Osteocyte (in vitro differentiated cells): Measurements from ENCODE around the gene PDE4D. TPM values are rescaled to one million over a fixed set of nuclear protein-coding genes. Genes with fewer than 3 reads are reported as not detected.
"Not testable (repeated sequence)": the region's sequence is repeated elsewhere in the genome, so short reads cannot be mapped to it uniquely, and the experiment has no call there.

Source experiments
- DNase-seq: peaks from one replicate; pipeline ENCODE4 v3.0.0; 2021; ENCODE audit warnings: mixed read lengths; ENCODE audit not compliant: unreplicated experiment; ENCODE audit errors: extremely low spot score
- H3K27ac Mint-ChIP-seq: one replicate; pipeline ENCODE4 v1.8.0; 2021; ENCODE audit warnings: mild to moderate bottlenecking, mixed read lengths; ENCODE audit not compliant: unreplicated experiment
- H3K27me3 Mint-ChIP-seq: one replicate; pipeline ENCODE4 v1.8.0; 2021; ENCODE audit warnings: mixed read lengths; ENCODE audit not compliant: unreplicated experiment
- H3K36me3 Mint-ChIP-seq: one replicate; pipeline ENCODE4 v1.8.0; 2021; ENCODE audit warnings: mixed read lengths; ENCODE audit not compliant: unreplicated experiment
- H3K4me1 Mint-ChIP-seq: one replicate; pipeline ENCODE4 v1.8.0; 2021; ENCODE audit warnings: mixed read lengths; ENCODE audit not compliant: unreplicated experiment
- H3K4me3 Mint-ChIP-seq: one replicate; pipeline ENCODE4 v1.8.0; 2021; ENCODE audit warnings: mild to moderate bottlenecking, moderate library complexity, mixed read lengths; ENCODE audit not compliant: unreplicated experiment
- H3K9me3 Mint-ChIP-seq: one replicate; pipeline ENCODE4 v1.8.0; 2021; ENCODE audit warnings: mixed read lengths; ENCODE audit not compliant: unreplicated experiment
- CTCF ChIP-seq: fragments of 200-600 bp; sonication (generic); IDR thresholded peaks from 2 replicates; pipeline ENCODE4 v1.5.0; 2021; ENCODE audit warnings: antibody characterized with exemption, mild to moderate bottlenecking, moderate library complexity
- total RNA-seq: library from RNA; stranded (reverse); gene quantifications from 2 replicates; pipeline ENCODE4 v1.2.1, GENCODE V29; 2021

Gene PDE4D
- total RNA-seq, 1 donor from 2014 or later, result 24.2 TPM

GRCh38 chr5:59755476-59755875, 138.1 kb downstream of the PDE4D start:
- no peaks in the 10 kb centered on the region for H3K27me3 Mint-ChIP-seq
- no peaks in the 10 kb centered on the region for H3K9me3 Mint-ChIP-seq
- no peak overlapping the region for H3K4me3 Mint-ChIP-seq
- H3K4me1 Mint-ChIP-seq, result peaks cover 15% of the 10 kb centered on the region
- TF ChIP-seq CTCF, result no peak
- no peak overlapping the region for H3K27ac Mint-ChIP-seq
- no peaks in the 10 kb centered on the region for H3K36me3 Mint-ChIP-seq
- DNase-seq, result no peak

- no peak for TF ChIP-seq CTCF
- H3K27me3 Mint-ChIP-seq, result no peaks in the 10 kb centered on the region
- no peak overlapping the region for H3K4me3 Mint-ChIP-seq
- H3K36me3 Mint-ChIP-seq, result no peaks in the 10 kb centered on the region
- no peak for DNase-seq
- peaks cover 5% of the 10 kb centered on the region for H3K4me1 Mint-ChIP-seq
- H3K27ac Mint-ChIP-seq, result no peak overlapping the region
- H3K9me3 Mint-ChIP-seq, result no peaks in the 10 kb centered on the region
These were observed 139.9 kb downstream of the PDE4D start for GRCh38 chr5:59753599-59753998.

- Mint-ChIP-seq H3K4me3 (no peak overlapping the region), H3K36me3 (no peaks in the 10 kb centered on the region), H3K27me3 (no peaks in the 10 kb centered on the region), H3K4me1 (peaks cover 26% of the 10 kb centered on the region), H3K27ac (no peak overlapping the region), H3K9me3 (no peaks in the 10 kb centered on the region)
- TF ChIP-seq CTCF, result no peak
- no peak for DNase-seq
These were observed 143.6 kb downstream of the PDE4D start for GRCh38 chr5:59749782-59750520.

GRCh38 chr5:59748036-59748663, 145.4 kb downstream of the PDE4D start:
- not testable (repeated sequence) for H3K9me3 Mint-ChIP-seq, H3K27ac Mint-ChIP-seq, H3K27me3 Mint-ChIP-seq, H3K36me3 Mint-ChIP-seq, DNase-seq, H3K4me3 Mint-ChIP-seq
- H3K4me1 Mint-ChIP-seq, result peaks cover 37% of the 10 kb centered on the region

DNA sequence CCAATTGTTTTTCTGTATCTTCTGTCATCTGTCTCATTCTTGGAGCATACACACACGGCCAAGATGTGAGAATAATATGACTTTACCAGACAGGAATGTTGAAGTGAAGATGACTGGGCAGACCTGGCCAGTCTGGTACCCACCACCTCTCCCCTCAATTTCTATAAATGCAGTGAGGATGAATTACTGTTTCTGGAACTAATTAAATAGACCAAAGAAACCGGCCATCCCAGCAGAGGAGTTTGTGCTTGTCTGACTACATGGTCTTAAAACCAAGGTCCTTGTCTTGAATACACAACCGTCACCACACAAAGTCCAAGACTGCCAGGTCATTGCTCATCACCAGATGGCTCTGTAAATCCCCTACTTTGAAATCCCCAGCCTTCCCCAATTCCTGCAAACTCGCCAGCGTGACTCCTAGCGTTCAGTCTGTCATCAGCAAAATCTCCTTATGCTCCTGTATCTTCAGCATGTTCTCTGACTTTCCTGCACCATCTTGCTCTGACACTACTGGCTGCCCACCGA, 147.2 kb downstream of the PDE4D start:
- no peaks in the 10 kb centered on the region for H3K27me3 Mint-ChIP-seq
- no peak overlapping the region for H3K4me3 Mint-ChIP-seq
- DNase-seq, result no peak
- peak overlapping the region; percentile 90 for H3K27ac Mint-ChIP-seq
- no peaks in the 10 kb centered on the region for H3K36me3 Mint-ChIP-seq
- peaks cover 37% of the 10 kb centered on the region for H3K4me1 Mint-ChIP-seq
- no peaks in the 10 kb centered on the region for H3K9me3 Mint-ChIP-seq
- no peak for TF ChIP-seq CTCF
